Measurements from ENCODE around the gene SMIM22.

Gene SMIM22

DNA sequence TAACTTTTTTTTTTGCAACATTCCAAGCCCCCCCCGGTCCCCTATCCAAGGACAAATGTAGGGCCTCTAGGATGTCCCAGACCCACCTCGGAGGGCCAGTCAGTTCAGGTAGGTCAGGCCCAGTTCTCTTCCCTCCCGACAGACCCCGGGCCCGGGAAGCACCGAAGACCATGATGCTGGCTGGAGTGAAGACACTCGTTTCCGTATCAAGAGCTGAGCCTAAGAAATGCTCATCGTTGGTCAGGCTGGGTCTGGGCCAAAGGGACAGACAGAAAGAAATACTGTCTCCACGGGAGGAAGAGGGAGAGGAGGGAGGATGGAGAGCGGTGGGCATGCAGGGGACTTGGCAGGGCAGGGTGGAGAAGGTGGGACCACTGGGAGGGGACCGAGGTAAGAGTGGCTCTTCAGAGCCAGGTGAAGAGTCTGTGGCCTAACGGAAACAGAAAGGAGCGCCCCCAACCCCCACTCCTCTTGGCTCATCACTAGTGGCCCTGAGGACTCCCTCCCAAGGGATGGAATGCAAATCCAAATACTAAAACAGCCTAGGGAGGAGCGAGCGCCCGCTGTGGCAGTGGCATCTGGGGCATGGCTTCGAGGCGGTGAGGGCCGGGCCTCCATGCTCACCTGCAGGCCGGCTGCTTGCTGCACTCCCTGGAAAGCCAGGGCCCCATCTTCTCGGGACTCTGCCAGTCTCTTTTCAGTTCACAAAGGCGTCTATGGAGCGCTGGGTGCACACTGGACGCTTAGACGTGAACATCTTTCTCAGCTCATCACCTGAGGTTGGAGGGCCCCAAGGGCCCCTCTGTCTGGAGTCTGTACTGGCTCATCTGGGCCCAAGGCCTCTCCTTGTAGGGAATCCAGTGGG is 9.0 kb downstream of the SMIM22 start:
- Histone ChIP-seq H3K9me3 (ENCODE audit: control insufficient read depth, insufficient read depth, low read length) (no peaks in the 10 kb centered on the region), H3K36me3 (ENCODE audit: control insufficient read depth, insufficient read depth, low read length) (peaks cover 8% of the 10 kb centered on the region; the same call in 1 of the 2 replicates), H3K4me1 (ENCODE audit: control insufficient read depth, insufficient read depth, low read length) (peaks cover 2% of the 10 kb centered on the region; the same call in 1 of the 2 replicates), H3K27me3 (ENCODE audit: control insufficient read depth, insufficient read depth, low read length) (no peaks in the 10 kb centered on the region), H3K4me3 (ENCODE audit: low read length) (no peak overlapping the region), H3K27ac (ENCODE audit: low read length) (no peak overlapping the region)
- no peak for DNase-seq (ENCODE audit: low read depth, low spot score)
- WGBS (ENCODE audit: insufficient coverage, insufficient read length), result no CpG with 5 or more reads among the region's 26 CpGs

DNA sequence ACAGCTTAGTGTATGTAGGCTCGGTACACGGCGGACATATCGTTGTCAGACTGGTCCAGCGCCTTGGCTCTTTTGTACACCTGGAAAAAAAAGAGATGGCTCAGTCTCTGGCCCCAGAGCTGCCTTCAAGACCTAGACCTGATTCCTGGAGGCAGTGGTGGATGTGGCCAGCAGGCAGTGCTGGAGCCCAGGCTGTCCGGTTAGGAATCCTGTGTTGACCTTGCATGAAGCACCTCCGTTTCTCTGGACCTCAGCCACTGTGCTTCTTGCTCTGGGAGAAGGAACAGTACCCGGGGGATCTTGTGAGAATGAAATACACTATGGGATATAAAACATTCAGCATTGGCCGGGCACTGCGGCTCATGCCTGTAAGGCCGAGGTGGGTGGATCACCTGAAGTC is 10.1 kb downstream of the SMIM22 start:
- Histone ChIP-seq H3K4me3 (ENCODE audit: low read length) (no peak overlapping the region), H3K27ac (ENCODE audit: low read length) (no peak overlapping the region), H3K27me3 (ENCODE audit: control insufficient read depth, insufficient read depth, low read length) (no peaks in the 10 kb centered on the region), H3K36me3 (ENCODE audit: control insufficient read depth, insufficient read depth, low read length) (peaks cover 3% of the 10 kb centered on the region; the same call in 1 of the 2 replicates), H3K9me3 (ENCODE audit: control insufficient read depth, insufficient read depth, low read length) (no peaks in the 10 kb centered on the region), H3K4me1 (ENCODE audit: control insufficient read depth, insufficient read depth, low read length) (peaks cover 2% of the 10 kb centered on the region; the same call in 1 of the 2 replicates)
- WGBS (ENCODE audit: insufficient coverage, insufficient read length), result no CpG with 5 or more reads among the region's 11 CpGs
- no peak for DNase-seq (ENCODE audit: low read depth, low spot score)

GRCh38 chr16:4806280-4806679 is 11.1 kb downstream of the SMIM22 start:
- no peak overlapping the region for H3K27ac ChIP-seq (ENCODE audit: low read length)
- no peaks in the 10 kb centered on the region for H3K27me3 ChIP-seq (ENCODE audit: control insufficient read depth, insufficient read depth, low read length)
- no CpG with 5 or more reads among the region's 6 CpGs for WGBS (ENCODE audit: insufficient coverage, insufficient read length)
- no peaks in the 10 kb centered on the region for H3K9me3 ChIP-seq (ENCODE audit: control insufficient read depth, insufficient read depth, low read length)
- peaks cover under 1% of the 10 kb centered on the region; the same call in 1 of the 2 replicates for H3K4me1 ChIP-seq (ENCODE audit: control insufficient read depth, insufficient read depth, low read length)
- DNase-seq (ENCODE audit: low read depth, low spot score), result no peak
- no peak overlapping the region for H3K4me3 ChIP-seq (ENCODE audit: low read length)
- peaks cover 3% of the 10 kb centered on the region; the same call in 1 of the 2 replicates for H3K36me3 ChIP-seq (ENCODE audit: control insufficient read depth, insufficient read depth, low read length)

GRCh38 chr16:4811242-4811641 is 16.1 kb downstream of the SMIM22 start:
- H3K4me1 ChIP-seq (ENCODE audit: control insufficient read depth, insufficient read depth, low read length), result no peaks in the 10 kb centered on the region
- no peaks in the 10 kb centered on the region for H3K27me3 ChIP-seq (ENCODE audit: control insufficient read depth, insufficient read depth, low read length)
- WGBS (ENCODE audit: insufficient coverage, insufficient read length), result no CpG with 5 or more reads among the region's 3 CpGs
- no peaks in the 10 kb centered on the region for H3K9me3 ChIP-seq (ENCODE audit: control insufficient read depth, insufficient read depth, low read length)
- no peak overlapping the region for H3K27ac ChIP-seq (ENCODE audit: low read length)
- H3K4me3 ChIP-seq (ENCODE audit: low read length), result no peak overlapping the region
- peaks cover 18% of the 10 kb centered on the region; the same call in 1 of the 2 replicates for H3K36me3 ChIP-seq (ENCODE audit: control insufficient read depth, insufficient read depth, low read length)
- DNase-seq (ENCODE audit: low read depth, low spot score), result no peak

DNA sequence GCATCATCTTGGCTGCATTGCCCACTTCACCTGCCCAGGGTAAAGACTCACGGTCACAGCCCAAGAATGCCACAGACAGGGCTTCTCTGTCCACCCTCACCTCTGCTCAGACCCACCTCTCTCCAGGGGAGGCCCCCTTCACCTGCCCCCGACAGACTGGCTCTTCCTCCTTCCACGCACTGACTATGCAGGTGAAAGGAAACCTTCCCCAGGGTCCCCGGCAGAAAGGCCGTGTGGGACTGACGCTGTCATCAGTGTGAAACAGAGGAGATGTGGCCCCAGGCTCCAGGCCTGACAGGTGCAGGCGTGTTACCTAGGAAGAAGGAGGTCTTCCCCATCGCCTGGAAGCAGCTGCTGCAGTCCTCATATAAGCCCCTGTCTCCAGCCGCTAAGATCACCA is 16.6 kb downstream of the SMIM22 start:
- DNase-seq (ENCODE audit: low read depth, low spot score), result no peak
- Histone ChIP-seq H3K4me1 (ENCODE audit: control insufficient read depth, insufficient read depth, low read length) (no peaks in the 10 kb centered on the region), H3K36me3 (ENCODE audit: control insufficient read depth, insufficient read depth, low read length) (peaks cover 18% of the 10 kb centered on the region; the same call in 1 of the 2 replicates), H3K4me3 (ENCODE audit: low read length) (no peak overlapping the region), H3K27me3 (ENCODE audit: control insufficient read depth, insufficient read depth, low read length) (no peaks in the 10 kb centered on the region), H3K27ac (ENCODE audit: low read length) (no peak overlapping the region), H3K9me3 (ENCODE audit: control insufficient read depth, insufficient read depth, low read length) (no peaks in the 10 kb centered on the region)
- WGBS (ENCODE audit: insufficient coverage, insufficient read length), result no CpG with 5 or more reads among the region's 9 CpGs

- Histone ChIP-seq H3K36me3 (ENCODE audit: control insufficient read depth, insufficient read depth, low read length) (peaks cover 22% of the 10 kb centered on the region; the same call in 1 of the 2 replicates), H3K27ac (ENCODE audit: low read length) (no peak overlapping the region), H3K4me3 (ENCODE audit: low read length) (no peak overlapping the region), H3K9me3 (ENCODE audit: control insufficient read depth, insufficient read depth, low read length) (no peaks in the 10 kb centered on the region), H3K4me1 (ENCODE audit: control insufficient read depth, insufficient read depth, low read length) (no peaks in the 10 kb centered on the region), H3K27me3 (ENCODE audit: control insufficient read depth, insufficient read depth, low read length) (no peaks in the 10 kb centered on the region)
- no CpG with 5 or more reads among the region's 16 CpGs for WGBS (ENCODE audit: insufficient coverage, insufficient read length)
- no peak for DNase-seq (ENCODE audit: low read depth, low spot score)
These were observed 18.3 kb downstream of the SMIM22 start for GRCh38 chr16:4813251-4814003.

- Histone ChIP-seq H3K4me3 (ENCODE audit: low read length) (no peak overlapping the region), H3K27ac (ENCODE audit: low read length) (no peak overlapping the region), H3K9me3 (ENCODE audit: control insufficient read depth, insufficient read depth, low read length) (no peaks in the 10 kb centered on the region), H3K4me1 (ENCODE audit: control insufficient read depth, insufficient read depth, low read length) (no peaks in the 10 kb centered on the region), H3K36me3 (ENCODE audit: control insufficient read depth, insufficient read depth, low read length) (peaks cover 22% of the 10 kb centered on the region; the same call in 1 of the 2 replicates), H3K27me3 (ENCODE audit: control insufficient read depth, insufficient read depth, low read length) (no peaks in the 10 kb centered on the region)
- no peak for DNase-seq (ENCODE audit: low read depth, low spot score)
These were observed 18.9 kb downstream of the SMIM22 start for GRCh38 chr16:4814046-4814445.

GRCh38 chr16:4814542-4815173 is 19.5 kb downstream of the SMIM22 start:
- Histone ChIP-seq H3K4me3 (ENCODE audit: low read length) (no peak overlapping the region), H3K4me1 (ENCODE audit: control insufficient read depth, insufficient read depth, low read length) (no peaks in the 10 kb centered on the region), H3K27ac (ENCODE audit: low read length) (no peak overlapping the region), H3K36me3 (ENCODE audit: control insufficient read depth, insufficient read depth, low read length) (peaks cover 25% of the 10 kb centered on the region; the same call in 1 of the 2 replicates), H3K27me3 (ENCODE audit: control insufficient read depth, insufficient read depth, low read length) (no peaks in the 10 kb centered on the region), H3K9me3 (ENCODE audit: control insufficient read depth, insufficient read depth, low read length) (no peaks in the 10 kb centered on the region)
- no CpG with 5 or more reads among the region's 16 CpGs for WGBS (ENCODE audit: insufficient coverage, insufficient read length)
- DNase-seq (ENCODE audit: low read depth, low spot score), result no peak

DNA sequence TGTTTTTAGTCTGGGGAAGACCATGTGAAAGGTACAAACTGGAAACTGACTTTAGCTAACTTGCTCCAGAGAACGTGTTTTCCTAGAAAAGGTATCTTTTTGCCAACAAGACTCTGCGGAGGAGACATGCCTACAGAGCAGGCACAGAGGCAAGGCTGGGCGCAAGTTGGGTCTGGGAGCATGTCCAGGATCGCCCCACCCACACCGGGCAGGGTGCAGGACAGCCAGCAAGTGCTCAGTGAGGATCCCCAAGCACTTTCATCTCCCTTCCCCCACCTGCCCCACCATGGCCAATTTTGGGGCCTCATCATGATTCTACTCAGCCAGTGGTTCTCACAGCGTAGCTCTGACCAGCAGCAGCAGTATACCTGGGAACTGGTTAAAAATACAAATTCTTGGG is 25.5 kb downstream of the SMIM22 start:
- no peaks in the 10 kb centered on the region for H3K4me1 ChIP-seq (ENCODE audit: control insufficient read depth, insufficient read depth, low read length)
- H3K9me3 ChIP-seq (ENCODE audit: control insufficient read depth, insufficient read depth, low read length), result no peaks in the 10 kb centered on the region
- H3K27me3 ChIP-seq (ENCODE audit: control insufficient read depth, insufficient read depth, low read length), result no peaks in the 10 kb centered on the region
- peaks cover 16% of the 10 kb centered on the region; the same call in 1 of the 2 replicates for H3K36me3 ChIP-seq (ENCODE audit: control insufficient read depth, insufficient read depth, low read length)
- H3K27ac ChIP-seq (ENCODE audit: low read length), result no peak overlapping the region
- H3K4me3 ChIP-seq (ENCODE audit: low read length), result no peak overlapping the region
- DNase-seq (ENCODE audit: low read depth, low spot score), result no peak
- no CpG with 5 or more reads among the region's 6 CpGs for WGBS (ENCODE audit: insufficient coverage, insufficient read length)

DNA sequence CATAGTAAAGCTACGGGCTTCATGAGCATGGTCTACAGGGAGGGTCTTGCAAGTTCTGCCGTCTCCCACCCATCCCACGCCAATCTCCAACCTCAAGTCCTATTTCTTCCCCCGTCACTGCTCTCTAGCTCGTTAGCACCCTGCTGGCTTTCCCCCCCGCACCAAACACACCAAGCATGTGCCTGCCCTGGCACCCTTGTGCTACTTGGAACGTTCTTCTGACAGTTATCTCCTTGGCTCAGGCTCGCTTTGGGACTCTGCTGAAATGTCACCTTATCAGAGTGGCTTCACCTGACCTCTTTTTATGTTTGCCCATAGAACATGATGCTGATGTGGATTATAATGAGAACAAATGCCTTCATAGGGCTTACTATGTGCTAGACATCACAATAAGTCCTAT is 30.0 kb downstream of the SMIM22 start:
- Histone ChIP-seq H3K9me3 (ENCODE audit: control insufficient read depth, insufficient read depth, low read length) (no peaks in the 10 kb centered on the region), H3K4me1 (ENCODE audit: control insufficient read depth, insufficient read depth, low read length) (no peaks in the 10 kb centered on the region), H3K36me3 (ENCODE audit: control insufficient read depth, insufficient read depth, low read length) (peaks cover 19% of the 10 kb centered on the region; the same call in 1 of the 2 replicates), H3K4me3 (ENCODE audit: low read length) (no peak overlapping the region), H3K27me3 (ENCODE audit: control insufficient read depth, insufficient read depth, low read length) (no peaks in the 10 kb centered on the region), H3K27ac (ENCODE audit: low read length) (no peak overlapping the region)
- no CpG with 5 or more reads among the region's 8 CpGs for WGBS (ENCODE audit: insufficient coverage, insufficient read length)
- DNase-seq (ENCODE audit: low read depth, low spot score), result no peak

All from iPS DF 6.9 (cell line).